ENCODE data around the gene VAV2. TPM values are rescaled to one million over a fixed set of nuclear protein-coding genes. Genes with fewer than 3 reads are reported as not detected.

Gene VAV2
- total and polyA plus RNA-seq, 2 of the 4 experiments (the other 2 are of a cell fraction): 10.8 to 13.4 TPM

GRCh38 chr9:133836818-133837217 lies 155.3 kb downstream of the VAV2 start:
- no peak overlapping the region for H3K56ac ChIP-seq (ENCODE audit: extremely low read depth, insufficient read depth, low read length)
- no peak overlapping the region for H3K4ac ChIP-seq (ENCODE audit: low read depth, low read length)
- peaks cover 4% of the 10 kb centered on the region; the same call in 1 of the 2 replicates for H3K36me3 ChIP-seq (ENCODE audit: control insufficient read depth, insufficient read depth, low read length)
- H3K27ac ChIP-seq (ENCODE audit: insufficient read depth, low read length): no peak overlapping the region
- intact Hi-C loops (cut with micrococcal nuclease) (no loop called here), in situ Hi-C loops (cut with MboI; ENCODE audit: low sequenced_read_pairs) (no loop called here), dilution Hi-C loops (cut with HindIII; ENCODE audit: low sequenced_read_pairs, unreplicated experiment) (no loop called here)
- peaks cover 6% of the 10 kb centered on the region for H3K4me1 ChIP-seq (ENCODE audit: control insufficient read depth, insufficient read depth, low read length)
- ChIA-PET POLR2A (ENCODE audit: unreplicated experiment) (no interaction called here), CTCF (no interaction called here)
- H3K9ac ChIP-seq (ENCODE audit: low read depth, low read length): no peak overlapping the region
- H3K79me1 ChIP-seq (ENCODE audit: low read depth in 1 of 2, low read length in 2 of 2): peaks cover 21 to 48% of the 10 kb centered on the region in 2 experiments
- H4K91ac ChIP-seq (ENCODE audit: insufficient read depth, low read depth, low read length): no peak overlapping the region
- H3K27me3 ChIP-seq (ENCODE audit: control insufficient read depth, insufficient read depth, low read length): no peaks in the 10 kb centered on the region
- no TSS peak for BruUV-seq (replicated peaks)
- peaks cover 24% of the 10 kb centered on the region for H4K20me1 ChIP-seq (ENCODE audit: insufficient read depth, low read length)
- H2BK15ac ChIP-seq (ENCODE audit: low read depth, low read length): no peak overlapping the region
- peaks cover 6% of the 10 kb centered on the region; the same call in 1 of the 2 replicates for H3K9me1 ChIP-seq (ENCODE audit: insufficient read depth, low read length)
- no peak overlapping the region for H2AFZ ChIP-seq (replicated peaks; ENCODE audit: low read length, poor library complexity)
- no peak overlapping the region for H2BK20ac ChIP-seq (ENCODE audit: low read depth, low read length)
- H3K4me3 ChIP-seq (ENCODE audit: insufficient read depth, low read depth, low read length): no peak overlapping the region
- H3K9me3 ChIP-seq (ENCODE audit: control insufficient read depth, insufficient read depth, low read length): no peaks in the 10 kb centered on the region
- no peak overlapping the region for H2BK5ac ChIP-seq (ENCODE audit: low read depth, low read length, poor library complexity, severe bottlenecking)
- H2BK120ac ChIP-seq (ENCODE audit: low read depth, low read length): no peak overlapping the region
- no peak overlapping the region for H2AK5ac ChIP-seq (ENCODE audit: low read depth, low read length)
- ATAC-seq (ENCODE audit: low read depth) (no peak), DNase-seq (no peak)
- no peak overlapping the region for H3K14ac ChIP-seq (replicated peaks; ENCODE audit: low read depth, low read length)
- H4K5ac ChIP-seq (ENCODE audit: low read depth, low read length): no peak overlapping the region
- no peak overlapping the region for H3K23ac ChIP-seq (ENCODE audit: low read depth, low read length)
- whole genome bisulfite sequencing, 2 experiments (ENCODE audit: extremely low coverage in 2 of 2, insufficient read length in 1 of 2): no CpG with 5 or more reads among the region's 5 CpGs
- no peak for TF ChIP-seq POLR2A (IDR thresholded peaks at IDR 0.05; ENCODE audit: low read depth, low read length)
- TF ChIP-seq, protein P1, sequence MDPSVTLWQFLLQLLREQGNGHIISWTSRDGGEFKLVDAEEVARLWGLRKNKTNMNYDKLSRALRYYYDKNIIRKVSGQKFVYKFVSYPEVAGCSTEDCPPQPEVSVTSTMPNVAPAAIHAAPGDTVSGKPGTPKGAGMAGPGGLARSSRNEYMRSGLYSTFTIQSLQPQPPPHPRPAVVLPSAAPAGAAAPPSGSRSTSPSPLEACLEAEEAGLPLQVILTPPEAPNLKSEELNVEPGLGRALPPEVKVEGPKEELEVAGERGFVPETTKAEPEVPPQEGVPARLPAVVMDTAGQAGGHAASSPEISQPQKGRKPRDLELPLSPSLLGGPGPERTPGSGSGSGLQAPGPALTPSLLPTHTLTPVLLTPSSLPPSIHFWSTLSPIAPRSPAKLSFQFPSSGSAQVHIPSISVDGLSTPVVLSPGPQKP (IDR thresholded peaks at IDR 0.05; ENCODE audit: borderline replicate concordance, low read depth, low read length): no peak
- TF ChIP-seq FOS (IDR thresholded peaks at IDR 0.05; ENCODE audit: low read depth, low read length): no peak
- no peak for TF ChIP-seq MAZ (IDR thresholded peaks at IDR 0.05; ENCODE audit: borderline replicate concordance, low read depth, low read length)
- no peak for TF ChIP-seq NFE2L2 (IDR thresholded peaks at IDR 0.05; ENCODE audit: low read depth, low read length)
- TF ChIP-seq, protein P2, sequence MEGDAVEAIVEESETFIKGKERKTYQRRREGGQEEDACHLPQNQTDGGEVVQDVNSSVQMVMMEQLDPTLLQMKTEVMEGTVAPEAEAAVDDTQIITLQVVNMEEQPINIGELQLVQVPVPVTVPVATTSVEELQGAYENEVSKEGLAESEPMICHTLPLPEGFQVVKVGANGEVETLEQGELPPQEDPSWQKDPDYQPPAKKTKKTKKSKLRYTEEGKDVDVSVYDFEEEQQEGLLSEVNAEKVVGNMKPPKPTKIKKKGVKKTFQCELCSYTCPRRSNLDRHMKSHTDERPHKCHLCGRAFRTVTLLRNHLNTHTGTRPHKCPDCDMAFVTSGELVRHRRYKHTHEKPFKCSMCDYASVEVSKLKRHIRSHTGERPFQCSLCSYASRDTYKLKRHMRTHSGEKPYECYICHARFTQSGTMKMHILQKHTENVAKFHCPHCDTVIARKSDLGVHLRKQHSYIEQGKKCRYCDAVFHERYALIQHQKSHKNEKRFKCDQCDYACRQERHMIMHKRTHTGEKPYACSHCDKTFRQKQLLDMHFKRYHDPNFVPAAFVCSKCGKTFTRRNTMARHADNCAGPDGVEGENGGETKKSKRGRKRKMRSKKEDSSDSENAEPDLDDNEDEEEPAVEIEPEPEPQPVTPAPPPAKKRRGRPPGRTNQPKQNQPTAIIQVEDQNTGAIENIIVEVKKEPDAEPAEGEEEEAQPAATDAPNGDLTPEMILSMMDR (conservative IDR thresholded peaks at IDR 0.05; ENCODE audit: low read depth, low read length): no peak
- no peak for TF ChIP-seq CEBPB (IDR thresholded peaks at IDR 0.05; ENCODE audit: low read depth, low read length)
- no peak overlapping the region for H3K4me2 ChIP-seq (ENCODE audit: low read depth, low read length)
- no peak overlapping the region for H2AK9ac ChIP-seq (replicated peaks; ENCODE audit: low read depth, low read length, poor library complexity)
- no peak overlapping the region for H4K8ac ChIP-seq (ENCODE audit: low read depth in 2 of 2, low read length in 2 of 2)
- H3K18ac ChIP-seq (ENCODE audit: low read depth, low read length): no peak overlapping the region
